CD4-positive, alpha-beta T cell (primary cell): ENCODE results near the gene TMEM38A. TPM values are rescaled to one million over a fixed set of nuclear protein-coding genes. Genes with fewer than 3 reads are reported as not detected.
A peak's percentile ranks its signal among the peaks of the same experiment; 100 is the strongest.
"Not testable (repeated sequence)": the region's sequence is repeated elsewhere in the genome, so short reads cannot be mapped to it uniquely, and the experiment has no call there.

Source experiments
- ATAC-seq: fragments of 200-7000 bp; cut with Tn5 transposase; one replicate; pipeline ENCODE4 v1.10.0; 2022; ENCODE audit warnings: mild to moderate bottlenecking; ENCODE audit not compliant: poor library complexity
- CTCF ChIA-PET: fragments of 350-600 bp; sonication (Branson Sonifier 250); formaldehyde crosslinking; loops from one replicate; lab custom pipeline; 2021; ENCODE audit warnings: antibody characterized with exemption, inconsistent platforms; lab: Charles Lee
- POLR2A ChIA-PET: fragments of 350-600 bp; sonication (Branson Sonifier 250); formaldehyde crosslinking; loops from one replicate; lab custom pipeline; 2021; ENCODE audit warnings: antibody characterized with exemption, inconsistent platforms; lab: Charles Lee
- DNase-seq, 14 experiments: peaks; one replicate each; pipeline ENCODE4 v3.0.0-alpha.2; 2013 to 2020; ENCODE audit warnings: mixed read lengths in 2 of 14
- H3K27ac ChIP-seq, 2 donors: one replicate each; pipeline versions ENCODE4 v1.5.1 to v1.7.0; 2013; ENCODE audit warnings: low read length in 2 of 2, low read depth in 1 of 2, mild to moderate bottlenecking in 1 of 2
- H3K27me3 ChIP-seq, 2 experiments: 1 replicate in 1 of 2; 2 replicates in 1 of 2; pipeline versions ENCODE4 v1.6.1 to v1.7.0; 2013; ENCODE audit warnings: low read length in 2 of 2, control low read depth in 1 of 2, mild to moderate bottlenecking in 1 of 2, moderate library complexity in 1 of 2; ENCODE audit not compliant: insufficient read depth in 2 of 2, control insufficient read depth in 1 of 2
- H3K36me3 ChIP-seq: one replicate; pipeline ENCODE4 v1.6.1; 2013; ENCODE audit warnings: low read length, control low read depth; ENCODE audit not compliant: insufficient read depth
- H3K4me1 ChIP-seq: one replicate; pipeline ENCODE4 v1.6.1; 2013; ENCODE audit warnings: low read length, control low read depth; ENCODE audit not compliant: insufficient read depth
- H3K4me3 ChIP-seq: one replicate; pipeline ENCODE4 v1.5.1; 2013; ENCODE audit warnings: mild to moderate bottlenecking, low read length, moderate library complexity
- H3K9me3 ChIP-seq, 2 experiments: 1 replicate in 1 of 2; 2 replicates in 1 of 2; pipeline versions ENCODE4 v1.6.1 to v1.7.0; 2013; ENCODE audit warnings: low read length in 2 of 2, mild to moderate bottlenecking in 2 of 2, control low read depth in 1 of 2, moderate library complexity in 1 of 2; ENCODE audit not compliant: control insufficient read depth in 1 of 2, insufficient read depth in 1 of 2
- H3K27ac Mint-ChIP-seq: one replicate; pipeline ENCODE4 v1.8.0; 2020; ENCODE audit warnings: mixed read lengths
- H3K27me3 Mint-ChIP-seq: one replicate; pipeline ENCODE4 v1.8.0; 2021; ENCODE audit warnings: mixed read lengths
- H3K36me3 Mint-ChIP-seq: one replicate; pipeline ENCODE4 v1.8.0; 2021; ENCODE audit warnings: low read depth, mixed read lengths
- H3K4me1 Mint-ChIP-seq: one replicate; pipeline ENCODE4 v1.8.0; 2021; ENCODE audit warnings: low read depth, mixed read lengths
- H3K4me3 Mint-ChIP-seq: one replicate; pipeline ENCODE4 v1.8.0; 2020; ENCODE audit warnings: mild to moderate bottlenecking, mixed read lengths
- H3K9me3 Mint-ChIP-seq: one replicate; pipeline ENCODE4 v1.8.0; 2020; ENCODE audit warnings: mixed read lengths
- CTCF ChIP-seq: fragments of 200-600 bp; IDR thresholded peaks from one replicate; pipeline ENCODE4 v1.8.0; 2022; ENCODE audit warnings: antibody characterized with exemption, mild to moderate bottlenecking
- intact Hi-C, 2 experiments: fragments of 100-400 bp; cut with DNase I in 1 of 2; cut with micrococcal nuclease in 1 of 2; formaldehyde crosslinking; loops; one replicate each; pipeline versions ENCODE4 v1.15.1 to v1.9.0; 2023 to 2025; cut with DNase I, micrococcal nuclease
- total RNA-seq, 174 experiments: library from RNA in 2 of 174; stranded (reverse) in 2 of 174; gene quantifications; one replicate each; pipeline ENCODE4 v1.2.3 and lab custom pipeline; 2021 to 2026

Gene TMEM38A
- total RNA-seq, 2 experiments from 2014 or later = 0.59 TPM; not detected in 1

DNA sequence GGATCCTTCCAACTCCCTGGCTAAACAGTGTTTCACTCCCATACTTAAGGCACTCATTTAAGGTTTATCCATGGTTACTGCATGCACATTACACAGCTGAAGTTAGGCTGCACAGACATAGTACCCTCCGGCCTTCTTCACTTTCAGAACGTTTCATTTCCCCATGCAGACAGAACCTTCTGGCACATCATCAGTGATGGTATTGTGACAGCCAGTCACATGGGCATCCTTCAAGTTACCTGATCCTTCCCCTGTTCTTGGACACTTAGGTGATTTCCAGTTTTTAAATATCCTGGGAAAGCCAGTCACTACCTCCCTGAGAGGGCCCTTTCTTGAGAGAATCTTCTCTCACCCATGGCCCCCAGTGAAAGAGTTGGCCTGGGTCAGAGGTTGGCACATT lies 10.1 kb upstream of the TMEM38A start:
- H3K27me3 Mint-ChIP-seq = no peaks in the 10 kb centered on the region
- POLR2A ChIA-PET = interaction anchor here (0.6 to 1.6 kb wide), 3 partner anchors 9 to 41 kb away, joined by 3 to 4 read pairs (median 3); partner anchors contain the start of gene SMIM7
- DNase-seq (no peak), ATAC-seq (no peak)
- CTCF ChIA-PET = no interaction called here
- Histone ChIP-seq H3K27me3 (no peaks in the 10 kb centered on the region), H3K4me3 (no peak overlapping the region), H3K36me3 (peaks cover 67% of the 10 kb centered on the region), H3K4me1 (peaks cover 3% of the 10 kb centered on the region), H3K27ac (no peak overlapping the region), H3K9me3 (no peaks in the 10 kb centered on the region)
- no peak overlapping the region for H3K4me3 Mint-ChIP-seq
- no peak for TF ChIP-seq CTCF
- H3K4me1 Mint-ChIP-seq = peaks cover 25% of the 10 kb centered on the region
- no peak overlapping the region for H3K27ac Mint-ChIP-seq
- intact Hi-C loops = no loop called here
- H3K36me3 Mint-ChIP-seq = peaks cover 93% of the 10 kb centered on the region
- H3K9me3 Mint-ChIP-seq = no peaks in the 10 kb centered on the region

DNA sequence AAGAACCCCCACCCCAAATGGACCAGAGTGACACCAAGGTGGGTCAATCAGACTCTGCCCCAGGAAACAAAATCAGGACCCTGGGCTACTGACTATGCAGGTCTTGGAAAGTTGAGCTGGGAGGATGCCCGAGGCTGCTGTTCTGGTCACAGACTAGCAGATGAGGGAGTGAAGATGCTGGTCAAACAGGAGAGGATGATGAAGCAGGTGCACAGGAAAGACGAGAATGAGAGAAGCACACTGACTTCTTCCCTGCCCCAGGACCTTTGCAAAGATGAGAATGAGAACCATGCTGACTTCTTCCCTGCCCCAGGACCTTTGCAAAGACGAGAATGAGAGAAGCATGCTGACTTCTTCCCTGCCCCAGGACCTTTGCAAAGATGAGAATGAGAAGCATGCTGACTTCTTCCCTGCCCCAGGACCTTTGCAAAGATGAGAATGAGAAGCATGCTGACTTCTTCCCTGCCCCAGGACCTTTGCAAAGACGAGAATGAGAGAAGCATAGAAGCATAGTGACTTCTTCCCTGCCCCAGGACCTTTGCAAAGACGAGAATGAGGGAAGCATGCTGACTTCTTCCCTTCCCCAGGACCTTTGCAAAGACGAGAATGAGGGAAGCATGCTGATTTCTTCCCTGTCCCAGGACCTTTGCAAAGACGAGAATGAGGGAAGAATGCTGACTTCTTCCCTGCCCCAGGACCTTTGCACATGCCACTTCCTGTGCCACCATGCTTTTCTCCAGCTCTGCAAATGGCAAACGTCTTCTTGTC lies 9.3 kb upstream of the TMEM38A start:
- not testable (repeated sequence) for H3K27ac Mint-ChIP-seq, H3K4me3 Mint-ChIP-seq, H3K9me3 Mint-ChIP-seq

GRCh38 chr19:16652854-16653253 lies 8.1 kb upstream of the TMEM38A start:
- Mint-ChIP-seq H3K9me3 (no peaks in the 10 kb centered on the region), H3K4me3 (no peak overlapping the region), H3K27me3 (no peaks in the 10 kb centered on the region), H3K27ac (peak overlapping the region; percentile 55), H3K36me3 (peaks cover 90% of the 10 kb centered on the region), H3K4me1 (peaks cover 37% of the 10 kb centered on the region)
- DNase-seq (no peak), ATAC-seq (no peak)
- no peak for TF ChIP-seq CTCF
- POLR2A ChIA-PET = no interaction called here
- Histone ChIP-seq H3K36me3 (peaks cover 71% of the 10 kb centered on the region), H3K27ac (no peak overlapping the region), H3K27me3 (no peaks in the 10 kb centered on the region), H3K9me3 (no peaks in the 10 kb centered on the region), H3K4me1 (peaks cover 11% of the 10 kb centered on the region), H3K4me3 (no peak overlapping the region)
- intact Hi-C loops = no loop called here
- CTCF ChIA-PET = no interaction called here

More for the DNA sequence above, 9.3 kb upstream of the TMEM38A start:
- H3K27me3 ChIP-seq, intact Hi-C loops, H3K27ac ChIP-seq, H3K4me1 ChIP-seq, CTCF ChIA-PET, H3K4me3 ChIP-seq, H3K9me3 ChIP-seq, DNase-seq, ATAC-seq, H3K27me3 Mint-ChIP-seq: not testable (repeated sequence)
- Mint-ChIP-seq H3K36me3 (peaks cover 93% of the 10 kb centered on the region), H3K4me1 (peaks cover 31% of the 10 kb centered on the region)
- POLR2A ChIA-PET = interaction anchor here (0.7 to 1.6 kb wide), 2 partner anchors 9 to 833 kb away, joined by 4 read pairs; partner anchors contain the start of gene SMIM7
- H3K36me3 ChIP-seq = peaks cover 67% of the 10 kb centered on the region
